TTC549 (cell line): ENCODE results near the gene NFKBIB.
"Not testable (repeated sequence)": the region's sequence is repeated elsewhere in the genome, so short reads cannot be mapped to it uniquely, and the experiment has no call there.

Experiments used
- FAIRE-seq: peaks from 2 replicates; lab custom pipeline; 2012; peaks lifted over from hg19 to GRCh38; lab: Jason Lieb, UNC

The NFKBIB gene

GRCh38 chr19:38875656-38876395, 23.9 kb upstream of the NFKBIB start:
- FAIRE-seq, result no peak

DNA sequence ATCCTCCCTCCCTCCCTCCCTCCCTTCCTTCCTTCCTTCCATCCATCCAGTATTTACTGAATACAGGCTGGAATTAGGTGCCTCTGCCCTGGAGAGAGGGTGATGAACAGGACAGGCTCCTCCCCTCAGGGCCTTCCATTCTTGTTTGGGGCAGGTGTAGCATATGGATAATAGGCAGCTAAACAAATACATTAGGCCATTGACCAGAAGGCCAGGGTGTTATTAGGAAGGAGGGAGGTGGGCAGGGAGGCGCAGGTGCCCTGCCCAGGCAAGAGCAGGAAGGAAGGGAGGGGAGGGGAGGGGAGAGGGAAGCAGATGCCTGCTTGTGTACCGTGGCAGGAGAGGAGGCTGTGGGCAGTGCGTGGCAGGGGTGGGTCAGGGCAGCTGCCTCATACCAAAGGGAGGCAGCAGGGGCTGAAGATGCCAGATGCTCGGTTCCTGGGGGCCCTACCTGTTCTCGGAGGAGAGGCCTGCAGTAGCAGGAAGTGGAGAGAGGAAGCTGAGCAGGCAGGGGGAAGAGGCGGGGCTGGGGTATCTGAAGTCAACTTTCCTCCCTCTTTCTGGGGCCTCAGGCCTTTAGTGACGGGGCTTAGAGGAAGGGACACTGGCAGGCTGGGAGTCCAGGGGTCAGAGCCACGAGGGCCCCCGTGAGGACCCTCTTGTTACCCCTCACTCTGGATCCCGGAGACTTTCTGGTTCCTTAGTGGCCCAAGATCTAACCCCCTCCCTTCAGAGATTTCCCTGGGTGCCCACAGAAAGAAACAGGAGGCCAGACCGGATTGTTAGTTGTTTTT, 21.8 kb upstream of the NFKBIB start, which contains the start of gene RINL:
Gene RINL, minus strand, starts transcription at position 495 of the 794 bp plus-strand sequence. CDS start 1,533 bp downstream, outside the sequence.
- FAIRE-seq, result no peak

DNA sequence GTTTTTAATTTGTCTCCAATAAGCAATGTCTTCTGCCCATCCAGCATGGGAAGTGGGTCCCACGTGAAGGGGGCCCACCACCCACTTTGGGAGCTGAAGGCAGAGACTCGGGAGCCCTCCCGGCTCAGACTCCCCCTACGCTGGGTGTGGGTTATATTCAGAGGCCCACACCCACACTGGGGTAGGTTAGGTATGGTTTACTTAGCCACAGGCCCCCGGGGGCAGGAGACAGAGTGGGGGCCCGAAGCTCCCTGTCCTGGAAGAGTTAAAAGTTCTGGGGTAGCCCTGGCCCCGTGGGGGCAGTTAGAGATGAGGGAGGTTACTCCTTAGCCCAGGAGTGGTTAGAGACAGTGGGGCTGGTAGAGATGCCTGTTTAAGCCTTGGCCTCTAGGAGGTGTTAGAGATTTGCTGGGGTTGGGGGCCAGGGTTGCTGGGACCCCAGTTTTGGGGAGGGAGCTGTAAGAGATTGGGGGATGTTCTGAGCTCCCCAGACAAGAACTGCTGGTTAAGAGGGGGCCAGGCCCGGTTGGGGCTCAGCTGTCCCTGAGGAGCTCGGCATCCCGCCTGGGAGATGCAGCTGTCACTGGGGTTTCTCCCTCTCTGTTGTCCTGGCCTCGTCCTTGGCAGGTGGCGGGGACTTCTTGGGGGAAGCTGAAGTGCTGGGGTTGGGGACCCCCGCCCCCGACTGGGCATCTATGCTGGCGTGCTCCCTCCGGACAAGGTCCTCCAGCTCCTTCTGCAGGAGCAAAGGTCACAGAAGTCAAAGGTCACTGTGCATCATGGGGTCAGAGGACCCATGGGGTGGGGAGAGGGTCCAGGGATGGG, 21.0 kb upstream of the NFKBIB start:
- no peak for FAIRE-seq

DNA sequence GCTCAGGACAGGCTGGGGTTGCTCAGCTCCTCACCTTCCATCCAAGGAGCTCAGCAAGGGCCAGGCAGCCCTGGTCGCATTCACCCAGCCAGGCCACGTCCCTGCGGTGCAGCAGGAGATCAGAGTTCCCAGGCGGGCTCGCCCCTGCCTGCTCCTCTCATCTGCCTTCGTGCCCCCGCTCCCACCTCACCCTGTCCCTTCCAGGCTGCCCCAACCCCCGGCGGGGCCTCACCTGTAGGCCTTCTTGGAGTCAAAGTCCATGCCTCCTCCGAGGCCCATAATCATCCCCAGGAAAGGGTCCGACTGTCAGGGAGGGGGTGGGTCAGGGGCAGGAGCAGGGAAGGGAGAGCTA, 20.4 kb upstream of the NFKBIB start:
- no peak for FAIRE-seq

GRCh38 chr19:38880076-38880881, 19.5 kb upstream of the NFKBIB start:
- no peak for FAIRE-seq

DNA sequence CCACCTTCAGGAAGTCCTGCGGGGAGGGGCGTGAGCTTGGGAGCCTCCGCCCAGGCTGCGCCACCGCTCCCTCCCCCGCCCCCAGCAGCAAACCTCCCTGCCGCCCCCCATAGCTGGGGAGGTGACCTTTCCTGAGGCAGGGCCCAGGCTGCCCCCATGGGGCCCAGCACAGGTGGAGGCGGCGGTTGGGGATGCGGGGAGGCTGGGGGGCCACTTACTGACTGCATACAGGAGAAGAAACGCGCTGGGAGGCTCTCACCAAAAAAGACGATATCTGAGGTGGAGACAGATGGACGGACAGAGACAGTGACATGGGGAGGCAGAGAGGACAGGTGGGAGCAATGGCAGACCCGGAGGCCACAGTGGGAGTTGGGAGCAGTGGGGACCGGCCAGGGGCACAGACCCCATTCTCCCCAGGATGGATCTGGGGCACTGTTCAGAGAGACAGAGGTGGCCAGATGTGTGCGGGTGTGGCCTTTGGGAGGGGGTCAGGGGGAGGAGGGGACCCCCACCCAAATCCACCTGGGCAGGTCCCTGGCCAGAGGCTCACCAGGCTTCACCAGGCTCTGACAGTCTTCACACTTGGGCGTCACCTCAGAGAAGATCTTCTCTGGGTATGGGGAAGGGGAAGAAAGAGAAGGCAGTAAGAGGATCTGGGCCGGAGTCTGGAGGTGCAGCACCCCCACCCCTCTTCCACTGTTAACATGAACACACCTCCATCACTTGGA, 18.7 kb upstream of the NFKBIB start:
- no peak for FAIRE-seq

- no peak for FAIRE-seq
These were observed 16.5 kb upstream of the NFKBIB start for GRCh38 chr19:38883286-38883685.

DNA sequence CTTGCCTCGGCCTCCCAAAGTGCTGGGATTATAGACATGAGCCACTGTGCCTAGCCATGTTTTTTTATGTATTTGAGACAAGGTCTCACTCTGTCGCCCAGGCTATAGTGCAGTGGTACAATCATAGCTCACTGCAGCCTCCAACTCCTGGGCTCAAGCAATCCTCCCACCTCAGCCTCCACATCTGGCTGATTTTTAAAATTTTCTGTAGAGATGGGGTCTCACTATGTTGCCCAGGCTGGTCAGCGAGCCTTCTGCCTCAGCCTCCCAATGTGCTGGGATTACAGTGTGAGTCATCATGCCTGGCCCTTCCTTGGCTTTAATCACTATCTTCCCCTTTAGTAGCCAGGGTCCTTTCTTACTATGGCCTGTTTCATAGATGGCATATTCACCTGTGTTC, 15.1 kb upstream of the NFKBIB start:
- not testable (repeated sequence) for FAIRE-seq

DNA sequence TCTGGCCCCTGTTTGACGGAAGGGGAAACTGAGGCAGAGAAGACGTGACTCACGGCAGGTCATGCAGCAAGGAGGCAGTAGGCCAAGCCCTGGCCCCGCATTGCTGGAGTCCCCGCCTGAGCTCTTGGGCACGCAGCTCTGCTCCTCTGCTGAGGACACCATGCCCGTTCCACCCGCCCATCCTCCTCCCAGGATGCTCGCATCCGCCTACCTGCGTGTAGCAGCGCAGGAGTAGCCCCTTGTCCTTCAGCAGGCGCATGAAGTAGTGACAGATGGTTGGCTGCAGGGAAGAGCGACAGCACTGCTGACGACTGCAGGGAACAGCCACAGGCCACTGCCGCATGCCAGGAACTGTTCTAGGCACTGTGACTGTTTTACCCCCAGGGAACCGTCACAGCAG, 10.9 kb upstream of the NFKBIB start:
- no peak for FAIRE-seq

DNA sequence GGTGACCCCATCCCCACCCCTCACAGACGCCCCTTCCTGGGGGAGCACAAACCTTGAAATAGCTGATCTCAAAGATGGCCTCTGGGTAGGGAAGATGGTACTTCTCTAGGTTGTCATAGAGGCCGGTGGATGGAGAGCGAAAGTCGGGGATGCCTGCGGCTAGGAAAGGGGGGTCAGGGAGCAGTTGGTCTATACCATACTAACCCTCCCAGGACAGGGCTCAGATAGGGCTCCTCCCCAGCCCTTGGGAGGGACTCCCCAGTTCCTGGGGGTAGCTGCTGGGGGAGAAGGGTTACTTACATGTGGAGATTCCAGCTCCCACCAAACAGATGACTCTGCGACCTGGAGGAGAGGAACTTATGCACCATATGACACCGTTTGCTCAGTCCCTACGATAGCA, 10.0 kb upstream of the NFKBIB start:
- FAIRE-seq, result no peak

DNA sequence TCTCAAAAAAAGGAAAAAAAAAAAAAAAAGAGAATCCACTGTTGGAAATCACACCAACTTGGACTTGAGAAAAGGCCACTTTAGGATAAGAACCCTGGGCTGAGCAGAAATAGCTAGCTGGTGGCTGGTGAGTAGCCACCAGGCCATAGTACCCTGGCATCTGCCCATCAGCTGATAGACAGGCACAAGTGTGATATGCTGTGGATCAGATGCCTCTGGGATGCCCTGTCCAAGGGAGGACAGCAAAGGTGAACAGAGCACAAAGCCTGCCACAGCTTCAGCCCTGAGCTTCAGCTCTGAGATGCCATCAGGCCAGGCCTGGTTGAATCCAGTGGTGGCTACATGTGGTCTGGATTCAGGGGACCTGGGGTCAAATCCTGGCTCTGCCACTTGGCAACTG, 9.1 kb upstream of the NFKBIB start:
- FAIRE-seq, result no peak

DNA sequence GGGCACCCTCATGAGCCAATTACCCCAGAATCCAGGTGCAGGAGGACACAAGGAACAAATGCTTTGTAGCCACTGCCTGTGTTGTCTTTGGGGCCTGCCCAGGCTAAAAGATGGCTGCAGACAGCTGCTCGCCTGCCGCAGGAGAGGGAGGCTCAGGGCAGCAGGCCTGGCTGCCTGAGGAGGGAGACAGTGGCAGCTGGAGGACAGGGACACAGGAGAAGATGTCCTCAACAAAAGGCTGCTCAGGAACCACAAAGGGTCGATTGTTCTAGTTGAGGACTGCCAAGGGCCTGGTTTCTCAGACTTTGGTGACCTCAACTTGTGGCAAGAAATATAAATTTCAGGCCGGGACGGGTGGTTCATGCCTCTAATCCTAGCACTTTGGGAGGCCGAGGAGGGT, 8.0 kb upstream of the NFKBIB start:
- no peak for FAIRE-seq

GRCh38 chr19:38892841-38893240, 6.9 kb upstream of the NFKBIB start:
- no peak for FAIRE-seq

GRCh38 chr19:38893341-38893771, 6.4 kb upstream of the NFKBIB start:
- no peak for FAIRE-seq

GRCh38 chr19:38894968-38895367, 4.8 kb upstream of the NFKBIB start:
- FAIRE-seq, result no peak

GRCh38 chr19:38898788-38899446, 852 bp upstream of the NFKBIB start:
- no peak for FAIRE-seq

- FAIRE-seq, result no peak
These were observed 447 bp downstream of the NFKBIB start for GRCh38 chr19:38900202-38900629.

GRCh38 chr19:38900743-38901190, 998 bp downstream of the NFKBIB start:
- FAIRE-seq, result no peak

DNA sequence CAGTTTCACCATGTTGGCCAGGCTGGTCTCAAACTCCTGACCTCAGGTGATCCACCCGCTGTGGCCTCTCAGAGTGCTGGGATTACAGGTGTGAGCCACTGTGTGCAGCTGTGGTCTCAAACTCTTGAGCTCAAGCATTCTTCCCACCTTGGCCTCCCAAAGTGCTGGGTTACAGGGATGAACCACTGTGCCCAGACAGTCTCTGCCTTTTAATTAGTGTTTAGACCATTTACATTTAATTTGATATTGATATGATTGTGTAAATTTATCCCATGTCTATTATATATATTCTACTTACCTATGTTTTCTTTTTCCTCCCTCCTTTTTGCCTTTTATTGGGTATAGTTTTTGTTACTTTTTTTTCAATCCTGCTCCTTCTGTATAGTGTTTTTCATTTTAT, 1.9 kb downstream of the NFKBIB start:
- FAIRE-seq, result no peak
